Stimulated activated CD4-positive, alpha-beta T cell treated with anti-CD3 and anti-CD28 coated beads, TNF-alpha, amount 100 ng/mL, for 1 hour (primary cell): ENCODE data around the gene TRMU.

Source experiments
- DNase-seq, 3 donors: peaks; one replicate each; pipeline ENCODE4 v3.0.0-alpha.2; 2020; ENCODE audit warnings: low read depth in 3 of 3, low spot score in 1 of 3

TRMU gene

GRCh38 chr22:46336119-46337078, 885 bp downstream of the TRMU start:
- DNase-seq: no peak

- DNase-seq: no peak
Observed at GRCh38 chr22:46337870-46338269, 2.4 kb downstream of the TRMU start.

- DNase-seq: no peak
Observed at GRCh38 chr22:46338636-46339035, 3.1 kb downstream of the TRMU start.

GRCh38 chr22:46339956-46340355, 4.4 kb downstream of the TRMU start:
- no peak for DNase-seq

GRCh38 chr22:46340676-46341075, 5.2 kb downstream of the TRMU start:
- no peak for DNase-seq

GRCh38 chr22:46346680-46347405, 11.3 kb downstream of the TRMU start:
- no peak for DNase-seq

GRCh38 chr22:46347646-46348045, 12.1 kb downstream of the TRMU start:
- DNase-seq: no peak

GRCh38 chr22:46348099-46348695, 12.7 kb downstream of the TRMU start:
- DNase-seq: no peak

GRCh38 chr22:46349238-46349637, 13.7 kb downstream of the TRMU start:
- no peak for DNase-seq

- DNase-seq: no peak
Observed at GRCh38 chr22:46349681-46350080, 14.2 kb downstream of the TRMU start.

- no peak for DNase-seq
Observed at GRCh38 chr22:46350121-46350520, 14.6 kb downstream of the TRMU start.

GRCh38 chr22:46350646-46351045, 15.1 kb downstream of the TRMU start:
- DNase-seq: no peak

- DNase-seq: no peak
Observed at GRCh38 chr22:46351131-46351735, 15.7 kb downstream of the TRMU start.

- no peak for DNase-seq
Observed at GRCh38 chr22:46351767-46352166, 16.3 kb downstream of the TRMU start.

- no peak for DNase-seq
Observed at GRCh38 chr22:46352276-46352675, 16.8 kb downstream of the TRMU start.

- DNase-seq: no peak
Observed at GRCh38 chr22:46352691-46353386, 17.3 kb downstream of the TRMU start.

GRCh38 chr22:46353483-46354105, 18.1 kb downstream of the TRMU start:
- DNase-seq: no peak

GRCh38 chr22:46354176-46354992, 18.9 kb downstream of the TRMU start:
- no peak for DNase-seq

- DNase-seq: no peak
Observed at GRCh38 chr22:46354993-46355305, 19.4 kb downstream of the TRMU start.
